Measurements from ENCODE around the gene TRMT112.
A peak's percentile ranks its signal among the peaks of the same experiment; 100 is the strongest.

The TRMT112 gene

GRCh38 chr11:64361659-64362058 is 44.3 kb upstream of the TRMT112 start:
- no peaks in the 10 kb centered on the region for H3K36me3 ChIP-seq (ENCODE audit: control insufficient read depth, insufficient read depth, low read length)

GRCh38 chr11:64360448-64360921 is 43.1 kb upstream of the TRMT112 start:
- H3K4me3 ChIP-seq (ENCODE audit: low read depth, low read length): no peak overlapping the region
- no peaks in the 10 kb centered on the region for H3K27me3 ChIP-seq (ENCODE audit: control insufficient read depth, insufficient read depth, low read length)
- TF ChIP-seq CTCF (IDR thresholded peaks at IDR 0.05): no peak
- peaks cover 4% of the 10 kb centered on the region for H3K4me1 ChIP-seq
- H3K9ac ChIP-seq: no peak overlapping the region
- no peak overlapping the region for H3K4me2 ChIP-seq (ENCODE audit: low read length)
- no peaks in the 10 kb centered on the region for H3K36me3 ChIP-seq (ENCODE audit: control insufficient read depth, insufficient read depth, low read length)
- H3K27ac ChIP-seq: no peak overlapping the region
- H2AFZ ChIP-seq: no peak overlapping the region
- H3K9me3 ChIP-seq (ENCODE audit: control insufficient read depth, low read length): no peaks in the 10 kb centered on the region
- H3K79me2 ChIP-seq: no peaks in the 10 kb centered on the region

More at GRCh38 chr11:64361659-64362058, 44.3 kb upstream of the TRMT112 start:
- Histone ChIP-seq H2AFZ (no peak overlapping the region), H3K4me1 (peaks cover 4% of the 10 kb centered on the region), H3K4me2 (ENCODE audit: low read length) (no peak overlapping the region), H3K27me3 (ENCODE audit: control insufficient read depth, insufficient read depth, low read length) (no peaks in the 10 kb centered on the region), H3K27ac (no peak overlapping the region), H3K4me3 (ENCODE audit: low read depth, low read length) (no peak overlapping the region), H3K9ac (no peak overlapping the region), H3K9me3 (ENCODE audit: control insufficient read depth, low read length) (no peaks in the 10 kb centered on the region), H3K79me2 (no peaks in the 10 kb centered on the region)
- TF ChIP-seq CTCF (IDR thresholded peaks at IDR 0.05): no peak

GRCh38 chr11:64359712-64360445 is 42.5 kb upstream of the TRMT112 start:
- Histone ChIP-seq H3K79me2 (no peaks in the 10 kb centered on the region), H2AFZ (no peak overlapping the region), H3K4me2 (ENCODE audit: low read length) (peak overlapping the region; percentile 83), H3K9ac (no peak overlapping the region), H3K27ac (no peak overlapping the region), H3K4me1 (peaks cover 4% of the 10 kb centered on the region), H3K27me3 (ENCODE audit: control insufficient read depth, insufficient read depth, low read length) (no peaks in the 10 kb centered on the region), H3K4me3 (ENCODE audit: low read depth, low read length) (peak overlapping the region; percentile 64), H3K9me3 (ENCODE audit: control insufficient read depth, low read length) (no peaks in the 10 kb centered on the region), H3K36me3 (ENCODE audit: control insufficient read depth, insufficient read depth, low read length) (no peaks in the 10 kb centered on the region)
- TF ChIP-seq CTCF (IDR thresholded peaks at IDR 0.05): no peak

- Histone ChIP-seq H3K27me3 (ENCODE audit: control insufficient read depth, insufficient read depth, low read length) (no peaks in the 10 kb centered on the region), H2AFZ (peak within 1 kb of the TSS; percentile 86), H3K4me1 (peaks cover 4% of the 10 kb centered on the region), H3K79me2 (no peaks in the 10 kb centered on the region), H3K4me3 (ENCODE audit: low read depth, low read length) (peak within 1 kb of the TSS; percentile 64), H3K9ac (peak within 1 kb of the TSS; percentile 53), H3K27ac (peak within 1 kb of the TSS; percentile 36), H3K4me2 (ENCODE audit: low read length) (peak within 1 kb of the TSS; percentile 83), H3K36me3 (ENCODE audit: control insufficient read depth, insufficient read depth, low read length) (no peaks in the 10 kb centered on the region), H3K9me3 (ENCODE audit: control insufficient read depth, low read length) (no peaks in the 10 kb centered on the region)
- no peak for TF ChIP-seq CTCF (IDR thresholded peaks at IDR 0.05)
These were observed 41.8 kb upstream of the TRMT112 start, which contains the start of gene RPS6KA4 for GRCh38 chr11:64358907-64359711. Gene RPS6KA4 (plus strand): TSS chr11:64359162. CDS start chr11:64359236, 74 bp downstream.
